Fibroblast of lung (primary cell): ENCODE measurements around the gene TAOK3. TPM values are rescaled to one million over a fixed set of nuclear protein-coding genes. Genes with fewer than 3 reads are reported as not detected.

ENCODE experiments used
- DNase-seq, 2 donors: peaks; one replicate each; pipeline versions ENCODE4 v3.0.0 to v3.0.0-alpha.2; 2010; ENCODE audit warnings: low read depth in 2 of 2
- H2AFZ ChIP-seq: 2 replicates; pipeline ENCODE4 v1.5.1; 2012; ENCODE audit warnings: low read length, control low read depth, inconsistent platforms
- H3K27ac ChIP-seq: 2 replicates; pipeline ENCODE4 v1.5.1; 2011; ENCODE audit warnings: low read length, control low read depth; ENCODE audit not compliant: insufficient read depth
- H3K27me3 ChIP-seq: 2 replicates; pipeline ENCODE4 v1.5.1; 2011; ENCODE audit warnings: mild to moderate bottlenecking, low read length; ENCODE audit not compliant: control insufficient read depth, insufficient read depth
- H3K36me3 ChIP-seq: 2 replicates; pipeline ENCODE4 v1.5.1; 2011; ENCODE audit warnings: low read length; ENCODE audit not compliant: control insufficient read depth, insufficient read depth
- H3K4me1 ChIP-seq: 2 replicates; pipeline ENCODE4 v1.5.1; 2011; ENCODE audit warnings: low read length; ENCODE audit not compliant: control insufficient read depth, insufficient read depth; ENCODE audit errors: extremely low read depth
- H3K4me2 ChIP-seq: 2 replicates; pipeline ENCODE4 v1.5.1; 2011; ENCODE audit warnings: low read length, control low read depth; ENCODE audit not compliant: insufficient read depth; ENCODE audit errors: extremely low read depth
- H3K4me3 ChIP-seq, 4 experiments: fragments of 200-600 bp in 1 of 4; sonication (generic) in 1 of 4; replicated peaks in 1 of 4; 2 replicates each; pipeline ENCODE4 v1.5.1; 2011 to 2016; ENCODE audit warnings: low read length in 4 of 4, low read depth in 3 of 4, mild to moderate bottlenecking in 3 of 4, control low read depth in 2 of 4, inconsistent platforms in 1 of 4, mixed read lengths in 1 of 4; ENCODE audit not compliant: insufficient read depth in 1 of 4; ENCODE audit errors: control extremely low read depth in 1 of 4
- H3K79me2 ChIP-seq: 2 replicates; pipeline ENCODE4 v1.5.1; 2012; ENCODE audit warnings: mild to moderate bottlenecking, low read length, inconsistent platforms; ENCODE audit not compliant: control insufficient read depth, insufficient read depth
- H3K9ac ChIP-seq: 2 replicates; pipeline ENCODE4 v1.5.1; 2011; ENCODE audit warnings: mild to moderate bottlenecking, low read length, control low read depth; ENCODE audit not compliant: insufficient read depth
- H3K9me3 ChIP-seq: 2 replicates; pipeline ENCODE4 v1.5.1; 2012; ENCODE audit warnings: low read depth, low read length; ENCODE audit not compliant: control insufficient read depth, insufficient read depth
- H4K20me1 ChIP-seq: 2 replicates; pipeline ENCODE4 v1.5.1; 2011; ENCODE audit warnings: low read length; ENCODE audit not compliant: control insufficient read depth, insufficient read depth; ENCODE audit errors: extremely low read depth
- CTCF ChIP-seq, 2 donors: IDR thresholded peaks in 1 of 2; conservative IDR thresholded peaks in 1 of 2; 1 replicate in 1 of 2; 2 replicates in 1 of 2; pipeline ENCODE4 v1.5.1; 2011 to 2012; ENCODE audit warnings: low read length in 2 of 2, control low read depth in 1 of 2, inconsistent platforms in 1 of 2, low read depth in 1 of 2, mild to moderate bottlenecking in 1 of 2
- EZH2 ChIP-seq: IDR thresholded peaks from 2 replicates; pipeline ENCODE4 v1.5.1; 2012; ENCODE audit warnings: low read length, control low read depth, mild to moderate bottlenecking; ENCODE audit errors: missing control alignments
- polyA plus RNA-seq, 2 donors: library from polyadenylated mRNA; depleted of rRNA in 1 of 2; stranded (reverse) in 1 of 2; unstranded in 1 of 2; fragments of >200 nt; gene quantifications; 2 replicates each; pipeline ENCODE4 v1.2.1, GENCODE V29; 2011 to 2012; ENCODE audit warnings: missing spikeins in 1 of 2
- total RNA-seq: library from RNA; depleted of rRNA; stranded (reverse); fragments of >200 nt; gene quantifications from 2 replicates; pipeline ENCODE4 v1.2.1, GENCODE V29; 2014

Gene TAOK3
- total and polyA plus RNA-seq, 2 donors (not counting 1 experiment from before 2014, with no cell fraction given) = 64.7 to 97.4 TPM

GRCh38 chr12:118220702-118221101 is 152.0 kb downstream of the TAOK3 start:
- no peaks in the 10 kb centered on the region for H3K9me3 ChIP-seq
- no peaks in the 10 kb centered on the region for H3K36me3 ChIP-seq
- H3K79me2 ChIP-seq = no peaks in the 10 kb centered on the region
- TF ChIP-seq CTCF (conservative IDR thresholded peaks at IDR 0.05 in 1 of 2, IDR thresholded peaks at IDR 0.05 in 1 of 2; ENCODE audit: low read depth in 1 of 2, low read length in 2 of 2) = no peak
- no peak for TF ChIP-seq EZH2
- no peaks in the 10 kb centered on the region for H4K20me1 ChIP-seq
- H3K27me3 ChIP-seq = no peaks in the 10 kb centered on the region
- no peak overlapping the region for H3K27ac ChIP-seq
- peak; percentile 3 to 10 for DNase-seq
- H3K9ac ChIP-seq = no peak overlapping the region
- H3K4me2 ChIP-seq = no peak overlapping the region
- H3K4me1 ChIP-seq = no peaks in the 10 kb centered on the region
- H3K4me3 ChIP-seq = no peak overlapping the region
- H2AFZ ChIP-seq = no peak overlapping the region

DNA sequence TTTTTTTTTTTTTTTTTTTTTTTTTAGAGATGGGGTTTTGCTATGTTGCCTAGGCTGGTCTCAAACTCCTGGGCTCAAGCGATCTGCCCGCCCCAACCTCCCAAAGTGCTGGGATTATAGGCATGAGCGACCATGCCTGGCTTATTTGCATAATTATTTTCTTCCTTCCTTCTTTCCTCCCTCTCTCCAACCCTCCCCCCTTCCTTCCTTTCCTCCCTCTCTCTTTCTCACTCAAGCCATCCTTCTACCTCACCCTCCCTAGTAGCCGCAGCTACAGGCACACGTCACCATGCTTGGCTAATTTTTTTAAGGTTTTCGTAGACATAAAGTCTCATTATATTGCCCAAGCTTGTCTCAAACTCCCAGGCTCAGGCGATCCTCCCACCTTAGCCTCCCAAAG is 152.9 kb downstream of the TAOK3 start:
- Histone ChIP-seq H3K4me2 (no peak overlapping the region), H3K9ac (no peak overlapping the region), H3K27me3 (no peaks in the 10 kb centered on the region), H3K36me3 (no peaks in the 10 kb centered on the region), H3K79me2 (no peaks in the 10 kb centered on the region), H3K4me3 (no peak overlapping the region), H3K9me3 (no peaks in the 10 kb centered on the region), H2AFZ (no peak overlapping the region), H3K4me1 (no peaks in the 10 kb centered on the region), H4K20me1 (no peaks in the 10 kb centered on the region), H3K27ac (no peak overlapping the region)
- DNase-seq = no peak
- no peak for TF ChIP-seq EZH2
- TF ChIP-seq CTCF (conservative IDR thresholded peaks at IDR 0.05 in 1 of 2, IDR thresholded peaks at IDR 0.05 in 1 of 2; ENCODE audit: low read depth in 1 of 2, low read length in 2 of 2) = no peak

- no peaks in the 10 kb centered on the region for H3K27me3 ChIP-seq
- H3K9ac ChIP-seq = no peak overlapping the region
- H3K9me3 ChIP-seq = no peaks in the 10 kb centered on the region
- H3K4me2 ChIP-seq = no peak overlapping the region
- H3K79me2 ChIP-seq = no peaks in the 10 kb centered on the region
- no peak overlapping the region for H3K27ac ChIP-seq
- H4K20me1 ChIP-seq = no peaks in the 10 kb centered on the region
- H3K36me3 ChIP-seq = no peaks in the 10 kb centered on the region
- H3K4me1 ChIP-seq = no peaks in the 10 kb centered on the region
- no peak for TF ChIP-seq EZH2
- no peak for TF ChIP-seq CTCF (conservative IDR thresholded peaks at IDR 0.05 in 1 of 2, IDR thresholded peaks at IDR 0.05 in 1 of 2; ENCODE audit: low read depth in 1 of 2, low read length in 2 of 2)
- no peak overlapping the region for H2AFZ ChIP-seq
- no peak for DNase-seq
- H3K4me3 ChIP-seq = no peak overlapping the region
These were observed 153.6 kb downstream of the TAOK3 start for GRCh38 chr12:118219106-118219505.
